ENCODE data around the gene PTPRN2. TPM values are rescaled to one million over a fixed set of nuclear protein-coding genes. Genes with fewer than 3 reads are reported as not detected.

The PTPRN2 gene
- total and polyA plus RNA-seq, 2 of the 8 experiments (the other 6 are each of a cell fraction or from before 2014, with no cell fraction given): 2.6 to 4.5 TPM

DNA sequence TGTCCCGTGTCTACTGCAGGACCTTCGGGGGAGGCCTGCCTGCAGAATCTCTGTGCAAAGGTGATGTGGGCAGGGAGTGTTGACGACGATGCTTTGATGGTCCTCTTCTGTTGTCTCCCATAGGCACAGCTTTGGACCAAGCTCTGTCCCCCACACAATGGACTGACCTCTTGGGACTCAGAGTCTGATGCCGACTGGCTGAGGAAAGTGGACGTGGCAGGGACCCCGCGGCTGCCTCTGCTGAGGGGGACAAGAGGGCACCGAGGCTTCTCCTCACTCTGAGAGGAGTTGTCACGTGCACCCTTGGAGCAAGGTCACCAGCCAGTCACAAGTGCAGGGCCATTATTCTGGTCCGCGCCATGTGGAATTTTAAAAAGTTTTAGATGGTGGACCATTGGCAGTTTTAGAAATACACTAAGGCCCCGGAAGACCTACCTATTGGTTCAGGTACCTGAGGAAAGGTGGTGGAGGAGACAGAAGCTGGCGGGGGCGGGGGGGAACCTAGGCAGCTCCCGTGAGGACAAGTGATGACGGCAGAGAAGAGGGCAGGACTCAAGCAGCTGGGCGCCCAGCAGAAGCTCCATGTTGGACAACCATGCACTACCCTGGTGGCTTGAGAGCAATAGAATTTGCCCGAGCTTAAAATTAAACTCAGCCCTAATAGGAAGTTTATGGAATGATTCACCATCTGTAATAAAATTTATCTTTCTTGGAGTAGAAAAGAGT lies 331.4 kb downstream of the PTPRN2 start (continued):
- no peak for TF ChIP-seq ZNF274 (IDR thresholded peaks at IDR 0.05; ENCODE audit: borderline replicate concordance, extremely low read depth, low read length)
- no peak for TF ChIP-seq BACH1 (IDR thresholded peaks at IDR 0.05; ENCODE audit: low read length)
- TF ChIP-seq TAF7 (optimal IDR thresholded peaks at IDR 0.05; ENCODE audit: borderline replicate concordance, low read depth, low read length): no peak
- no peak for TF ChIP-seq CBX8 (IDR thresholded peaks at IDR 0.05; ENCODE audit: borderline replicate concordance, low read depth, low read length)
- TF ChIP-seq CHD2 (IDR thresholded peaks at IDR 0.05; ENCODE audit: low read length): no peak

All from H1 (cell line).